ENCODE results near the gene C5orf58.

Gene C5orf58

DNA sequence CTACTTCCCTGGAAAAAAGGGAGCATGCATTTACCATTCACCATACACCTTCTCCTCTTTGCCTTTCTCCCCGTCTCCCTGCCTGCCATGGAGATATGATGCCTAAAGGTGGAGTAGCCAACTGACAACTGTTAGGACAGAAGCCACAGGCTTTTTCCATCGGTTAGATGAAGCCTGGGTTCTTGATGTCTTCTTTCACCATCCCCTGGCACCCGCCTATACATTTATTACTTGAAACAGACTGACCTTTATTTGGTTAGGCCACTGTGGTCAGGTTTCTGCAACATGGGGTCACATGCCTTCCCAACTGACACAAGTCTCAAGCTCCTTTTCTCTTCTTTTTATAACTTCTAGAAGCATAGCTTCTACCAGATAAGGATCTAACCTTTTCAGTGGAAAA, 57.7 kb downstream of the C5orf58 start:
- no peak overlapping the region for H3K4me3 ChIP-seq (replicated peaks; ENCODE audit: low read depth, low read length)
- TF ChIP-seq, protein P1, sequence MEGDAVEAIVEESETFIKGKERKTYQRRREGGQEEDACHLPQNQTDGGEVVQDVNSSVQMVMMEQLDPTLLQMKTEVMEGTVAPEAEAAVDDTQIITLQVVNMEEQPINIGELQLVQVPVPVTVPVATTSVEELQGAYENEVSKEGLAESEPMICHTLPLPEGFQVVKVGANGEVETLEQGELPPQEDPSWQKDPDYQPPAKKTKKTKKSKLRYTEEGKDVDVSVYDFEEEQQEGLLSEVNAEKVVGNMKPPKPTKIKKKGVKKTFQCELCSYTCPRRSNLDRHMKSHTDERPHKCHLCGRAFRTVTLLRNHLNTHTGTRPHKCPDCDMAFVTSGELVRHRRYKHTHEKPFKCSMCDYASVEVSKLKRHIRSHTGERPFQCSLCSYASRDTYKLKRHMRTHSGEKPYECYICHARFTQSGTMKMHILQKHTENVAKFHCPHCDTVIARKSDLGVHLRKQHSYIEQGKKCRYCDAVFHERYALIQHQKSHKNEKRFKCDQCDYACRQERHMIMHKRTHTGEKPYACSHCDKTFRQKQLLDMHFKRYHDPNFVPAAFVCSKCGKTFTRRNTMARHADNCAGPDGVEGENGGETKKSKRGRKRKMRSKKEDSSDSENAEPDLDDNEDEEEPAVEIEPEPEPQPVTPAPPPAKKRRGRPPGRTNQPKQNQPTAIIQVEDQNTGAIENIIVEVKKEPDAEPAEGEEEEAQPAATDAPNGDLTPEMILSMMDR (IDR thresholded peaks at IDR 0.05; ENCODE audit: low read depth, low read length, missing control alignments): no peak
- no peak for DNase-seq (ENCODE audit: extremely low read depth, low read depth)

DNA sequence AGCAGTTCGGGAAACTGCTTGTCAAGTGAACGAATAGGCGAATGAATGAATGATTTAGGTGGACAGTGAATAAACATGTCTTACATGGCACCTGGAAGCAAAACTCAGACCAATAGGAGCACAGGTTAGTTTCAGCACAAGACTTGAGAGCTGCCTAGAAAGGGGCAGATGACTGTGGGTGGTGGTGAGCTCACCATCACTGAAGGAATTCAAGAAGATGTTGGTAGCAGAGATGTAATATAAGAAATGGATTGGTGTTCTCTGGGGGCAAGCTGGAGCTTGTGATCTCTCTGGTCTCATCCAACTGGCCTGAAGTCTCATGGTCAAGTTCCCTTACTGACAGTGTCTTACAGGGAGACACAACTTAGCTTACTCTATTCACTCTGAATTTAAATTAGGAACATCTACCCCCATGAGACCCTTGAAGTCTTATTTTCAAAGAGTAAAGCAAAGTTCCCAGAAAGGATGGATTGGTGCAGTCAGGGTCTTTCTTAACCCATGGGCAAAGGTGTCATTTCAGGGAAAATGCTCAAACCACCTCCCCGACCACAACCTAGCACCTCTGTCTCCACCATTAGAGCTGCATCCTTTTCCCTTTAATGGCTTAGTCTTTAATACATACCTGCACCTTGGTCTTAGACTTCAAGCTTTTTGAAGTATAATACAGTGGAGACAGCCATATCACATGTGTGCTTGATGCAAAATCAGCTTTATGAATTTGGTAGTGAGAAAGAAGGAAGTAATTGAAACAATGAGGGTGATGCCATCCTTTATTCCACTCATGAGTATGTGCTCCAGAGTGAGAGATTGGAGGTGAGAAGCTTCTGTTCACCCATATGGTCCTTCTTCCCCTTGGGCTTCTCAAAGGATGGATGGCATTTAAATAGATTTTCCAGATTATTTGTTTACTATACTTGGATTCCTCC, 59.7 kb downstream of the C5orf58 start:
- TF ChIP-seq, protein P1 (IDR thresholded peaks at IDR 0.05; ENCODE audit: low read depth, low read length, missing control alignments): no peak
- H3K4me3 ChIP-seq (replicated peaks; ENCODE audit: low read depth, low read length): no peak overlapping the region
- no peak for DNase-seq (ENCODE audit: extremely low read depth, low read depth)

DNA sequence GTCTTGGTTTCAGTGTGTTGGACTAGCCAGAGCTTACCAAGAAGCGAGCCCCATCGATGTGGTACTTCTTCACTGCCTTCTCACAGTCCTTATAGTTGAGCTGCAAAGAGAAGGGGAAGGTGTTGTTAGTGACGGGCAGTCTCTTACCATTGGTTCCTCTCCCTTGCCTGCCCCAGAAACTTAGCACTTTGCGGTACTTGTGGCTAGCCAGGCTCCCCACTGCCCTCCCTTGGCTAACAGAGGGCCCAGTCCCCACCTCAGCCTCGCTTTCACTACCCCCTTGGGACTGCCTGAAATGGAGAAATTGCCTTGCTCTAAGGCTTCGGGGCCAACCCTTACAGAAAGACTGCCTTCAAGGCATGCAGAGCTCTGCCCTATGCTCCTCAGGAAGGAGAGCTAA, 60.5 kb downstream of the C5orf58 start:
- no peak overlapping the region for H3K4me3 ChIP-seq (replicated peaks; ENCODE audit: low read depth, low read length)

DNA sequence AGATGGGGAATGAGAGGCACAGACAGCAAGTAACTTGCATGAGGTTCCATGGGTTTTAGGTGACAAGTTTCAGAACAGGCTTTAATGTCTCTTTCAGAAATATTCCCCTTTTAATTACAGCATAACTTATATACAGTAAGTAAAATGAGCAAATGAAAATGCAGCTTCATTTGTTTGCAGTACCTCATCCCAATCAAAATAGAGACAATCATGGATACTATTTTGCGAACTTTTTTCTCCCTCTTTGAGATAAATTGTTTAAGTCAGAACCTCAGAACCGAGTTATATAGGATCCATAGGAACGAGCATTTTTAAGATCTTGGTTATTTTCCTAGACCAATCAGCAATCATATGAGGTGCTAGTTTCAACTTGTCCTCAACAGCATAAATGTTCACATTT, 61.3 kb downstream of the C5orf58 start:
- no peak overlapping the region for H3K4me3 ChIP-seq (replicated peaks; ENCODE audit: low read depth, low read length)
- TF ChIP-seq, protein P1 (IDR thresholded peaks at IDR 0.05; ENCODE audit: low read depth, low read length, missing control alignments): no peak

More for the DNA sequence above, 60.5 kb downstream of the C5orf58 start:
- DNase-seq (ENCODE audit: extremely low read depth, low read depth): no peak
- TF ChIP-seq, protein P1 (IDR thresholded peaks at IDR 0.05; ENCODE audit: low read depth, low read length, missing control alignments): no peak

DNA sequence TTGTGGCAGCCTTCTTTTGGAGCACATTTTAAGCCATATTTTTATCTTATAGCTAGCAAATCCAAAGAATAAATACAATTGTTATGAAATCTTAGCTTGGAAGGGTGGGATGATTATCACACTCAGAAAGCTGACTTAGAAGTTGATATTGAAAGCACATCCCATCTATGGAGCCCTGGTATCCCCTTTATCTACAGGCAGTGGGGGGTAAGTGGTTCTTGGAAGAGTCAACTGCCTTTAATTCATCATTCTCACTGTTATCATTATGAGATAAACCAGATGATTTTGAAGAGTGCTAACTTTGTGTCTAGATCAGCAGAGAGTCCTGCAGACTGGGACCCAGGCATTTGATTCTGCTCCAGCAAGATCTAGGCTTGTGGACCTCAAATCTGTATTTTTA, 61.8 kb downstream of the C5orf58 start:
- no peak overlapping the region for H3K4me3 ChIP-seq (replicated peaks; ENCODE audit: low read depth, low read length)
- no peak for DNase-seq (ENCODE audit: extremely low read depth, low read depth)
- TF ChIP-seq, protein P1 (IDR thresholded peaks at IDR 0.05; ENCODE audit: low read depth, low read length, missing control alignments): no peak

More for the DNA sequence above, 61.3 kb downstream of the C5orf58 start:
- DNase-seq (ENCODE audit: extremely low read depth, low read depth): no peak

All from HFF-Myc (cell line).